Islet of Langerhans (tissue), 1 donor: ENCODE measurements around the gene CDC42BPA.
"Not testable (repeated sequence)": the region's sequence is repeated elsewhere in the genome, so short reads cannot be mapped to it uniquely, and the experiment has no call there.

Experiments used
- FAIRE-seq: peaks from one replicate; lab custom pipeline; 2011; peaks lifted over from hg19 to GRCh38; lab: Jason Lieb, UNC

The CDC42BPA gene

GRCh38 chr1:227318016-227318852, at the start of gene CDC42BPA:
Gene CDC42BPA (minus strand): TSS chr1:227318492. CDS start chr1:227317182, 1,310 bp downstream.
- no peak for FAIRE-seq

- no peak for FAIRE-seq
These were observed 49.7 kb upstream of the CDC42BPA start for GRCh38 chr1:227368009-227368408.

GRCh38 chr1:227365473-227366431, 47.5 kb upstream of the CDC42BPA start:
- FAIRE-seq: no peak

GRCh38 chr1:227364657-227365056, 46.4 kb upstream of the CDC42BPA start:
- no peak for FAIRE-seq

GRCh38 chr1:227363825-227364224, 45.5 kb upstream of the CDC42BPA start:
- FAIRE-seq: no peak

- no peak for FAIRE-seq
These were observed 43.7 kb upstream of the CDC42BPA start for GRCh38 chr1:227362039-227362438.

GRCh38 chr1:227357927-227358302, 39.6 kb upstream of the CDC42BPA start:
- FAIRE-seq: no peak

GRCh38 chr1:227357171-227357926, 39.1 kb upstream of the CDC42BPA start:
- no peak for FAIRE-seq

GRCh38 chr1:227356620-227357146, 38.4 kb upstream of the CDC42BPA start:
- no peak for FAIRE-seq

- FAIRE-seq: no peak
These were observed 37.4 kb upstream of the CDC42BPA start for GRCh38 chr1:227355542-227356245.

GRCh38 chr1:227353186-227353585, 34.9 kb upstream of the CDC42BPA start:
- FAIRE-seq: no peak

GRCh38 chr1:227352164-227352563, 33.9 kb upstream of the CDC42BPA start:
- FAIRE-seq: not testable (repeated sequence)

GRCh38 chr1:227351443-227351842, 33.2 kb upstream of the CDC42BPA start:
- no peak for FAIRE-seq

GRCh38 chr1:227349967-227350366, 31.7 kb upstream of the CDC42BPA start:
- no peak for FAIRE-seq

- peak; percentile 72 for FAIRE-seq
These were observed 25.6 kb upstream of the CDC42BPA start for GRCh38 chr1:227343727-227344551.

GRCh38 chr1:227343206-227343605, 24.9 kb upstream of the CDC42BPA start:
- FAIRE-seq: no peak

- FAIRE-seq: no peak
These were observed 24.0 kb upstream of the CDC42BPA start for GRCh38 chr1:227342075-227342829.

- not testable (repeated sequence) for FAIRE-seq
These were observed 17.8 kb upstream of the CDC42BPA start for GRCh38 chr1:227336136-227336535.

GRCh38 chr1:227335242-227336020, 17.1 kb upstream of the CDC42BPA start:
- no peak for FAIRE-seq
